WTC11 (cell line): ENCODE results near the gene FOXJ2.

Experiments
- TEAD4 ChIP-seq: sonication (generic); formaldehyde crosslinking; IDR thresholded peaks from 2 replicates; pipeline ENCODE4 v1.8.0; 2022; ENCODE audit warnings: mild to moderate bottlenecking, missing genetic modification reagents
- TF ChIP-seq, protein P1 (sequence below): fragments of 200-600 bp; IDR thresholded peaks from 2 replicates; pipeline ENCODE4 v1.8.0; 2022; ENCODE audit warnings: antibody characterized with exemption
- TF ChIP-seq, protein P2 (sequence below): sonication (generic); formaldehyde crosslinking; IDR thresholded peaks from 2 replicates; pipeline ENCODE4 v1.8.0; 2022; ENCODE audit warnings: mild to moderate bottlenecking, missing genetic modification reagents

DNA sequence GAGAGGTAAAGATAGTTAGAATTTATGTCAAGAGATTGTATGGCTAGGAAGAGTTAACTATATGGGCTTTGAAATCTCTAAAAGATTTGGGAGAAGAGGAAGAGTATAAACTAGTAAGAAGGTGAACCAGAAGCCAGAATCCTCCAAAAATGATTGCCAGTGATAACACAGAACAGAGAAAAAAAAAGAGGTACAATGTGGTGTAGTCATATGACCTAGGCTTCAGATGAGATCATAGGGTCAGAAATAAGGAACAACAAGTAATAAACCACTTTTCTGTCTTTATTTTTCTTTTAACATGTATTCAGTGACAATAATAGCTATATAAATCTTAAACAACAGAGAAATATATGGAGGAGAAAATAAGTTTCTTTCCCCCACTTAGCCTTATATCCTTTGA is 47.6 kb downstream of the FOXJ2 start:
- TF ChIP-seq, protein P1, sequence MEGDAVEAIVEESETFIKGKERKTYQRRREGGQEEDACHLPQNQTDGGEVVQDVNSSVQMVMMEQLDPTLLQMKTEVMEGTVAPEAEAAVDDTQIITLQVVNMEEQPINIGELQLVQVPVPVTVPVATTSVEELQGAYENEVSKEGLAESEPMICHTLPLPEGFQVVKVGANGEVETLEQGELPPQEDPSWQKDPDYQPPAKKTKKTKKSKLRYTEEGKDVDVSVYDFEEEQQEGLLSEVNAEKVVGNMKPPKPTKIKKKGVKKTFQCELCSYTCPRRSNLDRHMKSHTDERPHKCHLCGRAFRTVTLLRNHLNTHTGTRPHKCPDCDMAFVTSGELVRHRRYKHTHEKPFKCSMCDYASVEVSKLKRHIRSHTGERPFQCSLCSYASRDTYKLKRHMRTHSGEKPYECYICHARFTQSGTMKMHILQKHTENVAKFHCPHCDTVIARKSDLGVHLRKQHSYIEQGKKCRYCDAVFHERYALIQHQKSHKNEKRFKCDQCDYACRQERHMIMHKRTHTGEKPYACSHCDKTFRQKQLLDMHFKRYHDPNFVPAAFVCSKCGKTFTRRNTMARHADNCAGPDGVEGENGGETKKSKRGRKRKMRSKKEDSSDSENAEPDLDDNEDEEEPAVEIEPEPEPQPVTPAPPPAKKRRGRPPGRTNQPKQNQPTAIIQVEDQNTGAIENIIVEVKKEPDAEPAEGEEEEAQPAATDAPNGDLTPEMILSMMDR = no peak
- TF ChIP-seq, protein P2, sequence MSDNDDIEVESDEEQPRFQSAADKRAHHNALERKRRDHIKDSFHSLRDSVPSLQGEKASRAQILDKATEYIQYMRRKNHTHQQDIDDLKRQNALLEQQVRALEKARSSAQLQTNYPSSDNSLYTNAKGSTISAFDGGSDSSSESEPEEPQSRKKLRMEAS = no peak
- TF ChIP-seq TEAD4 (CRISPR knock-in tag) = no peak
